Measurements from ENCODE around the gene PILRB.
"Not testable (repeated sequence)": the region's sequence is repeated elsewhere in the genome, so short reads cannot be mapped to it uniquely, and the experiment has no call there.

The PILRB gene

DNA sequence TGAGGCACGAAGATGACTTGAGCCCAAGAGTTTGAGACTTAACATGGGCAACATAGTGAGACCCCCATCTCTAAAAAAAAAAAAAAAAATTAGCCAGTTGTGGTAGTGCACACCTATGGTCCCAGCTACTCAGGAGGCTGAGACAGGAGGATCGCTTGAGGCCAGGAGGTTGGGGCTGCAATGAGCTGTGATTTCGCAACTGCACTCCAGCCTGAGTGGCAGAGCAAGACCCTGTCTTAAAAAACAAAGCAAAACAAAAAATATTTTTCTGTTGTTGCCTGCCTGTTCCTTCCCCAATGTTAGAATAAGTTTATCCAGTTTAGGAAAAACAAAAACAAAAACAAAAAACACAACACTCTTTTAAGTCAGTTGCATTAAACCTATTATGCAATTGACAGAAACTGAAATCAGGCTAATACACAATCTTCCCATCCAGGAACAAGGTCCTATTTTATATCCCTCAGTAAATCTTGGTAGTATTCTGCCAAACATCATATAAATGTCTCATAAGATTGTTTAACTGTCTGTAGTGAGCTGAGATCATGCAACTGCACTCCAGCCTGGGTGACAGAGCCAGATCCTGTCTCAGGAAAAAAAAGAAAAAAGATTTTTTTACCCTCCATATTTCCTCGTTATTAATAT is 20.3 kb downstream of the PILRB start:
- no peak for DNase-seq (ENCODE audit: low spot score)

DNA sequence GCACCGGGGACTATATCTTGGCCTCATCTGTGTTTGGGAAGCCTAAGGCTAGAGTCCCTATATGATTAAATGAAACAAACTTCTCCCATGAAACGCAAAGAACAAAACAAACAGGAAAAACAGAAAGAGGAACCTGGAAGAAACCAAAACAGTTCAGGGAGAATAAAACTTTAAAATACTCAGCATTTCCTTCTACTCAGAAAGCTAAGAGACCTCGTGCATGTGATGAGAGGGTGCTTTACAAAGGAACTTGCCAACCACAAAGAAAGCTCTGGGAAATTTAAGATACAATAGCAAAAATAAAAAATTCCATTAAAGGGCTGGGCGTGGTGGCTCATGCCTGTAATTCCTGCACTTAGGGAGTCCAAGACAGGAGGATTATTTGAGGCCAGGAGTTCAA is 22.3 kb downstream of the PILRB start:
- no peak for DNase-seq (ENCODE audit: low spot score)

DNA sequence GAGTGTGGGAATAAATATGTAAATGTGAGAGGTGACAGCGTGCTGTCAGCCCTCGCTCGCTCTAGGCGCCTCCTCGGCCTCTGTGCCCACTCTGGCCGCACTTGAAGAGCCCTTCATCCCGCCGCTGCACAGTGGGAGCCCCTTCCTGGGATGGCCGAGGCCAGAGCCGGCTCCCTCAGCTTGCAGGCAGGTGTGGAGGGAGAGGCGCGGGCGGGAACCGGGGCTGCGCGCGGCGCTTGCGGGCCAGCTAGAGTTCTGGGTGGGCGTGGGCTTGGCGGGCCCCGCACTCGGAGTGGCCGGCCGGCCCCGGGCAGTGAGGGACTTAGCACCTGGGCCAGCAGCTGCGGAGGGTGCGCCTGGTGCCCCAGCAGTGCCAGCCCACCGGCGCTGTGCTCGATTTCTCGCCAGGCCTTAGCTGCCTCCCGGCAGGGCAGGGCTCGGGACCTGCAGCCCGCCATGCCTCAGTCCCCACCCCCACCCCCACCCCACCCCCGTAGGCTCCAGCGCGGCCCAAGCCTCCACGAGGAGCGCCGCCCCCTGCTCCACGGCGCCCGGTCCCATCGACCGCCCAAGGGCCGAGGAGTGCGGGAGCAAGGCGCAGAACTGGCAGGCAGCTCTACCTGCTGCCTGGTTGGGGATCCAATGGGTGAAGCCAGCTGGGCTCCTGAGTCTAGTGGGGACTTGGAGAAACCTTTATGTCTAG is 23.8 kb downstream of the PILRB start:
- not testable (repeated sequence) for DNase-seq (ENCODE audit: low spot score)

DNA sequence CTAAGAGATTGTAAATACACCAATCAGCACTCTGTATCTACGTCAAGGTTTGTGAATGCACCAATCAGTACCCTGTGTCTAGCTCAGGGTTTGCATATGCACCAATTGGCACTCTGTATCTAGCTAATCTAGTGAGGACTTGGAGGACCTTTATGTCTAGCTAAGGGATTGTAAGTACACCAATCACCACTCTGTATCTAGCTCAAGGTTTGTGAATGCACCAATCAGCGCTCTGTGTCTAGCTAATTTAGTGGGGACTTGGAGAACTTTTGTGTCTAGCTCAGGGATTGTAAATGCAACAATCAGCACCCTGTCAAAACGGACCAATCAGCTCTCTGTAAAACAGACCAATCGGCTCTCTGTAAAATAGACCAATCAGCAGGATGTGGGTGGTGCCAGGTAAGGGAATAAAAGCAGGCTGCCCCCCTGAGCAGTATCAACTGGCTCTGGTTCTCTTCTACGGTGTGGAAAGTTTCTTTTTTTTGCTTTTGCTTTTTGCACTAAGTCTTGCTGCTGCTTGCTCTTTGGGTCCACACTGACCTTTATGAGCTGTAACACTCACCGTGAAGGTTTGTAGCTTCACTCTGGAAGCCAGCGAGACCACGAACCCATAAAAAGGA is 24.4 kb downstream of the PILRB start:
- not testable (repeated sequence) for DNase-seq (ENCODE audit: low spot score)

DNA sequence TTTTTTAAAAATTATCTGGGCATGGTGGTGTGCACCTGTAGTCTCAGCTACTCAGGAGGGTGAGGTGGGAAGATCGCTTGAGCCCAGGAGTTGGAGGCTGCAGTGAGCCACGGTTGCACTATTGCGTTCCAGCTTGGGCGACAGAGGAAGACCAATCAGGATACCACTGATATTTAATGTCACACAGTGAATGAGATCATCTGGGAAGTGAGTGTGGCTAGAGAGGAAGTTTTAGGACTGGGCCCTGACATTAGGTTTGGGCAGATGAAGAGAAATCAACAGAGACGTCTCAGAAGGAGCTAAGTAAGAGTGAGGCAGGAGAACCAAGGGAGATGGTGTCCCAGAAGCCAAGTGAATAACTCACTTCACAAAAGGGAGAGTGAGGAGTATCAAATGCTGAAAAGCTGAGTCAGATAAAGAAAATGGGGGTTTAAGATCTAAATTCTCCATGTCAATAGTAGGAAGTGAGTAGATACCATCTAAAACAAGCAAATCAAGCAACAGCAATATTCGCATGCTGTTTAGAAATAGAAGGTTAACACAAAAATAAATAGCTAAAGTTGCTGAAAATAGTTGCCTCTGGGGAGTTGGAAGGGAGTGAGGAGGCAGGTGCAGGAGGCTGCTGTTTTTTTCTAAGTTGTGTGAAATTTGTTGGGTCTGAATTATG is 26.8 kb downstream of the PILRB start:
- peak; percentile 12 for DNase-seq (ENCODE audit: low spot score)

DNA sequence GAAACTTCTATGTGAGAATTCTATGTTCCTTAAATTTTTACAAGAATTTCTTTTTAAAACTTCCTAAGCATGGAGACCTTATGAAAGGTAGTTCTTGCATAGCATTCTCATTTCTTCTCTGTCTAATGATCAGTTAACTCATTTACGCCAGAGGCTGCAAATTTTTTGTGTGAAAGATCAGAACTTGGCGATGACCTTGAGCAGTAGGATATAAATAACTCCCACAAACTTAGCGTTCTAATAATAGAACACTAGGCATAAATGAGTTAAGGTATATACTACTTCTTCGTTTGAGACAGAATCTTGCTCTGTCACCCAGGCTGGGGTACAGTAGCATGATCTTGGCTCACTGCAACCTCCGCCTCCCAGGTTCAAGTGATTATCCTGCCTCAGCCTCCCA is 29.0 kb downstream of the PILRB start:
- no peak for DNase-seq (ENCODE audit: low spot score)

DNA sequence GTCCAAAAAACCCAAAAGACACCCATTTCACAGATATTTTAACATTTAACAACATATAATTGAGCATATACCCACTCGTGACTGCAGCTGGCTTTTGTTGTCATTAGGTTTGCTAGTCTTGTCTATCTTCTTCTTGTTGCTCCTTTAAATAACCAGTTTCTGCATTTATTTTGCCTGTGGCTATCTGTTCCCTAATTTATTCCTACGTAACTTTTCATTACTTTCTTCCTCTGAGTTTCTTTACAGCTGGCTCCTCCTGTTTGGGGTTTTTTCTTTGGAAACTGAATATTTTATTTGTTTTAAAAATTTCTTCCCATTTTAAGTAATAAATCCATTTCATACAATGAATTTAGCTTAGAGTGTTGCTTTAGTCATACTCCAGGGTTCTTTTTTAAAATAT is 29.8 kb downstream of the PILRB start:
- no peak for DNase-seq (ENCODE audit: low spot score)

DNA sequence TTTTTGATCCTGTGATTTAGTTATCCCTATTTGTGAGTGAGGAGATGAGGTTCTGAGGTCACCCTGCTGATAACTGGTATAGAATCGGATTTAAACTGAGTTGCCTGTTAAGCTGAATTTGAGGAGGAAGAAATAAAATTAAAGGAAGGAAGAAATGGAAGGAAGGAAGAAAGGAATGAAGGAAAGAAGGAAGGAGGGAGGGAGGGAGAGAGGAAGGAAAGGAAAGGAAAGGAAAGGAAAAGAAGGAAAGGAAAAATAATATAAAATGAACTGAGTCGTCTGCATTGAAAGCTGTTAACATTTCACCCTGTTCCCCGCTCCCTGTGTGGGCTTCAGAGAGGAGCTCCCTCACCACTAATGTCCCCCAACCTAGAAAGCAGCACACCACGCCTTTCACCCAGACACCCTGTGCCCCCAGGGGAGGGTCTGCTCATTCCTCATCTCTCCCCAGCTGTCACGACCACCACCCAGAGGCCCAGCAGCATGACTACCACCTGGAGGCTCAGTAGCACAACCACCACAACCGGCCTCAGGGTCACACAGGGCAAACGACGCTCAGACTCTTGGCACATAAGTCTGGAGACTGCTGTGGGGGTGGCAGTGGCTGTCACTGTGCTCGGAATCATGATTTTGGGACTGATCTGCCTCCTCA is 31.6 kb downstream of the PILRB start:
- no peak for DNase-seq (ENCODE audit: low spot score)

DNA sequence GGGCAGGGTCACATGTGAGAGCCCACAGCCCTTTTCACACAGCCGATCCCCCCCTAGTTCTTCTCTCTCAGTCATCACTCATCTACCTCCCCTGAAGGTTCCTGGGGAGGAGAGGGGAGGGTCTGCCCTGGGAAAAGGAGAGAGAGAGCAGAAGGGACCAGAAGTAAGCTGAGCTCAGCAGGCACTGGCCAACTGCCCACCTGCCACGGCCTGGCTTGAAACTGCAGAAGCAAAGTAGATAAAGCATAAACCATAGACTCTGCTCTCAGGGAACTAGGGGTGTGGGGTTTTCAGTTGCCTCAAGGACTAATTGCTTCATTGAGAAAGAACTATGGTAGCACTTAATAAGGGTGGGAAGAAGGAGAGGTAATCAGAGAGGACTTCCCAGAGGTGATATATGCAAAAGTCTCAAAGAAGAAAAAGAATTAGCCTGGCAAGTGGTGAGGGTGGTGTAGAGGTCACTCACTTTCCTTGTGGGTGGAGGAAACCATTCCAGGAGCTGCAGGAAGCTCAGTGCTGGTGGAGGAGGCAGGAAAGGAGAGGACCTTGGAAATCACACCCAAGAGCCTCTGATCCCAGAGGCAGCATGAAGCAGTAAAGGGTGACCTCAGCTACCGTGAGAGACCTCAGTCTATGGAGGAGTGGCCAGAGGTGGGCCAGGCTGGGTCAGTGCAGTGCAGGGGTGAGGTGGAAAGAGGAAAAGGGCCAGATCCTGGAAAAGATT is 32.5 kb downstream of the PILRB start:
- no peak for DNase-seq (ENCODE audit: low spot score)

DNA sequence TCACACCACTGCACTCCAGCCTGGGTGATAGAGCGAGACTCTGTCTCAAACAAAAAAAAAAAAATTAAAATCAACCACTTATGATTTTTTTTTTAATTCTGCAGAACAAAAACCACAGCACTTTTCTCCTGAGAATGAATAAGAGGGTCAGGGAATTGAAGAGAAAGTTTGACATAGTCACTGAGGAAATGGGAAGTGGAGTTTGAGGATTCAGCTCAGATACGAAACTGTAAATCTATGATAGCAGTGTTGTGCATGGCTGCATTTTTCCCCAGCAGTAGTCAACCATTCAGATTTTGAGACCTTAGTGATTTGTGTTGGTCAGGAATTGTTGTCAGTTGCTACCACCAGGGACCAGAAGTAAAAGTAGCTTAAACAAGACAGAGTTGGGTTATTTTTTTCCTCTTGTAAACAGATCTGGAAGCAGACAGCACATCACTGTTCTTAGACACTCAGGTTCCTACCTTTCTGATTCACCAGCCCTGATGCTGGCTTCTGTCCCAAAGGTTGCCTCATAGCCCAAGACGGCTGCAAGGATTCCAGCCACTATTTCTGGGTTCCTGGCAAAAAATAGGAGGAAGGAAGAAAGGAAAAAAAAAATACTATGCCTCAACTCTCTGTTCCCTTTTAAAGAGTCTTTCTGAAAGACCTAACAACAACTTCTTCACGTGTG is 35.5 kb downstream of the PILRB start:
- no peak for DNase-seq (ENCODE audit: low spot score)

DNA sequence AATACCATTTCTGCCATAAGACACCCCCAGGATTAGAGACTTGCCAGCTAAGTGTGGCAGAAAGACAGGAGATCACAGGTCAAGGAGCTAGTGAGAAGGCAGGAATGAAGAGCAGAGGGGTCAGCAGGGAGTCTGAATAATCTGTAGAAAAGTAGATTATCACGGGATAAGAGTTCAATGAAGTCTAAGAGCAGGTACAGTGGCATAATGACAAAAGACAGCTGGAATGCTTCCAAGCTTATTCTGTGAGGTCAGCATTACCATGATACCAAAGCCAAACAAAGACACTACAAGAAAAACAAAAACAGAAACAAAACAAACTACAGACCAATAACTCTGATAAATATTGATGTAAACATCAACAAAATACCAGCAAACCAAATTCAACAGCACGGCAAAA is 36.2 kb downstream of the PILRB start:
- DNase-seq (ENCODE audit: low spot score): no peak

DNA sequence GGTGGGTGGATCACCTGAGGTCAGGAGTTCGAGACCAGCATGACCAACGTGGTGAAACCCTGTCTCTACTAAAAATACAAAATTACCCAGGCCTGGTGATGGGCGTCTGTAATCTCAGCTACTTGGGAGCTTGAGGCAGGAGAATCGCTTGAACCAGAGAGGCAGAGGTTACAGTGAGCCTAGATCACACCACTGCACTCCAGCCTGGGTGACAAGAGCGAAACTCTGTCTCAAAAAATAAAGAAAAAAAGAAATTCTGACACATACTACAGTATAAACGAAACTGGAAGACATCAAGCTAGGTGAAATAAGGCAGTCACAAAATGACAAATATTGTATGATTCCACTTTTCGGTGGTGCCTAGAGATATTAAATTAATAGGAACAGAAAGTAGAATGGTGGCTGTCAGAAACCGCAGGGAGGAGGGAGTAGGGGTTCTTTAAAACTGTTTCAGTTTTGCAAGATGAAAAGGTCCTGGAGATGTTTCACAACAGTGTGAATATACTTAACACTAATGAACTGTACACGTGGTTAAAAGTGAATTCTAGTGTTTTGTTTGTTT is 38.6 kb downstream of the PILRB start:
- no peak for DNase-seq (ENCODE audit: low spot score)

DNA sequence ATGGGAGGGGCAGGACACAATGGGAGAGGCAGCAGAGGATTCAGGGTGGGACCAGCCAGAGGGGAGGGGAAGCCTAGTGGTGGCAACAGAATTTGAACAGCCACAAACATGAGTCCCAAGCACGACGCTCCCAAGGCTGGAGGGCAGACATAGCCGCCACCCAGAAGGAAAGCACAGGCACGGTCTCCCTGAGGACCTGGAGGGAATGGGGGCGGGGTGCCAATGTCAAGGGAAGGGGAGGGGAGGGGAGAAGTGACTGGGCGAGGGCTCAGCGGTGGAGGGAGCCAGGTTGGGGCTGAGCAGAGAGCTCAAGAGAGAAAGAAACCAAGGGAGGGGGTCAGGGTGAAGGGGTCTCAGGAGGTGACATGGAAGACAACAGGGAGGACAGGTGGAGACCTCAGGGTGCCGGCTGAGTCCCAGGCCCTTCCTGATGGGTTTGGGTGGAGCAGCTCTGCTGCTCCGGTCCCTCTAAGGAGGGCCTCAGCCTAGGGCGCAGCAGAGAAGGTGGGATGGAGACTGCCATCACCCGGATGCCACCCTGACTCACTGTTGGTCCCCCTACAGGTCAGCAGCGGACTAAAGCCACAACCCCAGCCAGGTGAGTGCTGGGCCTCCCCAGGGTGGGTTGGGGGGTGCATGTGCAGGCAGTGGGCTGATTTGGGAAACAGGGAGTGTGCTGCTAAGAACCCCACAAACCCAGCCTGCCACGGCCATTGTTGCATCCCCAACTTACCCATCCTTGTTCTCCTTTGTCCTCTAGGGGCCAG is 39.6 kb downstream of the PILRB start:
- no peak for DNase-seq (ENCODE audit: low spot score)

DNA sequence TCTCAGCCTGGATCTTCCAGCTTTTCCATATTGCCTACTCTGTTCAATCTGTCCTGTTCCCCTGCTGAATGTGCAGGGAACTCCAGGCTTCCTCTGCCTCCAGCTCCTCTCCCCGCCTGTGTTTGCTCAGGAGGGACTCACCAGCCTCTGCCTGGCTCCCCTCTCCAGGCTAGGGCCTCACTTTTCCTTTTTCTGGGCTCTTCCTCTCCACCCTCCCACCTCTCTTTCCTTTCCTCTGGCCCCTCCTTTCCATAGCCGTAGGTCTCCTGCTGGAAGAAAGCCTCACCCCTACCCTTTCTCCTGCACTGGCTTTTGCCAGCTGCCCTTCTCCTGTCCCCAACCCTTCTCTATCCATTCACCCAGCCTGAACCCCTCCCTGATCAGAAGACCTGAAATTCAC is 40.3 kb downstream of the PILRB start:
- no peak for DNase-seq (ENCODE audit: low spot score)

DNA sequence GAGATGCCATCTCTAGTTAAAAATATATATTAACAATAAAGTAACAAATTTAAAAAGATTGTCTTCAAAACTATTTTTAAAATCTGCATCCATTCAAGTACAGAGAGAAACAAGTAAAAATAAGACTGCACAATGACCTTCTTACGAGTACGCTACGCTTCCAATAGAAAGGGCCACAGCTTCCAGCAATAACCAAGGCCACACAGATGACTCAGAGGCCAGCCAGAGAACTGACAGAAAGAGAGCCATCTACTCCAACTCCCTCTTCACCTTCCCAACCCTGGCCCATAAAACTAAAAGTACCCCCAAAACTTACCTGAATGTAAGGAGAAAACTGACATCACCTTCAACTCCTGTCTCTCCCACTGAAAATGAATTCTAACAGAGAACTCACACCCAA is 42.1 kb downstream of the PILRB start:
- no peak for DNase-seq (ENCODE audit: low spot score)

DNA sequence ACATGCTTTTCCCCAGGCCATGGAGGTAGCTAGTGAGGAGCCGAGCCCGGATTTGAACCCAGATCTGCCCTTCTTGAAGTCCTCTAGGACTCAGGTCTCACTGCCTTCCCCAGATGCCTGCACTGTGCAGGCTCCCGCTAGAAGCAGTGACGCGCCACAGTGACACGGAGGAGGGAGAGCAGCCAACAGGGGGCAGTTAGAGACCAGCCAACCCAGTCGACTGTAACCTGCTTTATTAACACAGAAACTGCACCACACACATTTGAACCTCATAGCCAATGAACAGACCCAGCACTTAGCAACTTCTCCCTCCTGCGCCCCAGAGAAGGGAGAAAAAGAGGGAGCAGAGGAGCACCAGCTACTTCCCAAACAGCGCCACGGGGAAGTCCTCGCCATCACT is 42.7 kb downstream of the PILRB start:
- DNase-seq (ENCODE audit: low spot score): no peak

DNA sequence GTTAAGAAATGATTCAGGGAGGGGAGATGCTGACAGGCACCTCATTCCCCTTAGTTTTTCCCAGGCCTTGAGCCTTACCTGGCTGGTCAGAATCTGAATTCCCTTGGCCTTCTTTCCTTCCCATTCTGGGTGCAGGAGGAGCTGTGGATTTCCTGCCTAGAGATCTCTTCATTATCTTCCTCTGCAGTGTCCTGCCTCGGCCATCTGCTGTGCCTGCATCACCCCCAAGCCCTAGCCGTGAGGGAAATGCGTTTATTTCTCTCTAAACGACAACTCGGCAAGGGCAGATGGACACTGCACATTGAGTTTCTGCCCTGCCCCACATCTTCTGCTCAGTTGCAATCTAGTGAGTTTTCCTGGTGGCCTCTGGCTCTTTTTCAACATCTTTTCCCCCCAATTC is 43.9 kb downstream of the PILRB start:
- no peak for DNase-seq (ENCODE audit: low spot score)

DNA sequence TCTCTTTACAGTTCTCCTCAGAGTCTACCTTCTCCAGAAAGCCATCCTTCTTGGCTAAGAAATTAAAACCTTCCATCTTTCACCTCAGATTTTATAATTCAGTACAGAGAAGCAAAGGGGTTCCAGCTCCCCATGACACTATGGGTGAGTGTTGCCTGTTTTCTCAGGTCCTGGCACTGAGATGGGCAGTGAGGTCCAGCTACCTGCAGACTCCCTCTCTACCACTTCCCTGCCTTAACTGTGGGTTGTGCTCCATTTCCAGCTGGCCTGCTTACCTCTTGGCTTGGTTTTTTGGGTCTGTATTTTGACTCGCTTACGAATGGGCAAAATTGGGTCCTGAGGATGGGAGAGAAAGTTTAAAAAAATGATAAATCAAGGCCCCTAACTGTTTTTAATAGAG is 44.3 kb downstream of the PILRB start:
- no peak for DNase-seq (ENCODE audit: low spot score)

DNA sequence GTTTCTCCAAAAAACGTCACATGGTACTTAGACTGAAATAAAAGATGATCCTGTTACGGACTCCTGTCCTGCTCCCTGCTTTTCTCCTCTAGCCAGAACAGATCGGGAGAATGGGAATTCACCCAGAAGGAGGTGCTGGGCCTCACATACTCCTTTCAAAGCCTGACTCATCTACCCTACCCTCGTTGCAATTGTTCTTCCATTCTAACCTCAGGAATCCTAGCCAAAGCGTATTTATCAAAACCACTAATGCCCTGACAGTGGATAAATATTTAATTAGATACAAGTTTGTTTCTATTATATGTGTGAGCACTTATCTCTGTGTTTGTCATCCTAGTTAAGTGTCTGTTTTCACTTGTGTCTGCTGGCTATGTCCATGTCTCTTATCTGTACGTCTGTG is 48.9 kb downstream of the PILRB start:
- DNase-seq (ENCODE audit: low spot score): no peak
